ACHN (cell line): ENCODE data around the gene CCDC73.

Source experiments
- DNase-seq: peaks from one replicate; pipeline ENCODE4 v3.0.0-alpha.2; 2015
- in situ Hi-C: cut with HindIII; loops from 2 replicates; pipeline ENCODE4 v1.10.0; 2017; ENCODE audit warnings: low sequenced_read_pairs, low pct_ligation_motif_present, low pct_unique_long_range_greater_than_20kb

The CCDC73 gene

GRCh38 chr11:32569313-32569881 is 225.1 kb downstream of the CCDC73 start:
- no peak for DNase-seq
- in situ Hi-C loops, result no loop called here

GRCh38 chr11:32567154-32567553 is 227.3 kb downstream of the CCDC73 start:
- no peak for DNase-seq
- in situ Hi-C loops, result no loop called here

- no peak for DNase-seq
- in situ Hi-C loops, result no loop called here
Measured at GRCh38 chr11:32566517-32566916, 227.9 kb downstream of the CCDC73 start.

GRCh38 chr11:32563600-32563959 is 230.9 kb downstream of the CCDC73 start:
- DNase-seq, result no peak
- in situ Hi-C loops, result no loop called here

- peak; percentile 51 for DNase-seq
- in situ Hi-C loops, result no loop called here
Measured at GRCh38 chr11:32562839-32563599, 231.4 kb downstream of the CCDC73 start.

- in situ Hi-C loops, result no loop called here
- DNase-seq, result no peak
Measured at GRCh38 chr11:32561835-32562234, 232.6 kb downstream of the CCDC73 start.

GRCh38 chr11:32555895-32556294 is 238.6 kb downstream of the CCDC73 start:
- in situ Hi-C loops, result no loop called here
- DNase-seq, result no peak

- no peak for DNase-seq
- in situ Hi-C loops, result no loop called here
Measured at GRCh38 chr11:32555091-32555490, 239.4 kb downstream of the CCDC73 start.
